Omental fat pad (tissue), 4 donors: Measurements from ENCODE around the gene LIME1. TPM values are rescaled to one million over a fixed set of nuclear protein-coding genes. Genes with fewer than 3 reads are reported as not detected.

Source experiments
- ATAC-seq: fragments of 150-250 bp; one replicate; pipeline ENCODE4 v1.9.1; 2016; ENCODE audit warnings: mild to moderate bottlenecking, moderate library complexity; ENCODE audit not compliant: low FRiP score
- DNase-seq: peaks from one replicate; pipeline ENCODE4 v3.0.0-alpha.2; 2019; ENCODE audit warnings: low spot score
- total RNA-seq, 4 donors: library from RNA; depleted of rRNA; stranded (reverse); fragments of >200 nt; gene quantifications; one replicate each; pipeline ENCODE4 v1.1.0, GENCODE V29; 2016
- TF ChIP-seq, protein P1 (sequence below), 3 donors: fragments of 450-650 bp; IDR thresholded peaks; one replicate each; pipeline ENCODE4 v1.5.1; 2016 to 2017; ENCODE audit warnings: antibody characterized with exemption in 3 of 3, mild to moderate bottlenecking in 3 of 3, moderate library complexity in 2 of 3

The LIME1 gene
- total RNA-seq, 4 donors from 2014 or later: 7.4 to 21.1 (median 14.0) TPM

GRCh38 chr20:63690898-63691710, 45.4 kb upstream of the LIME1 start:
- ATAC-seq: no peak
- DNase-seq: no peak
- TF ChIP-seq, protein P1, sequence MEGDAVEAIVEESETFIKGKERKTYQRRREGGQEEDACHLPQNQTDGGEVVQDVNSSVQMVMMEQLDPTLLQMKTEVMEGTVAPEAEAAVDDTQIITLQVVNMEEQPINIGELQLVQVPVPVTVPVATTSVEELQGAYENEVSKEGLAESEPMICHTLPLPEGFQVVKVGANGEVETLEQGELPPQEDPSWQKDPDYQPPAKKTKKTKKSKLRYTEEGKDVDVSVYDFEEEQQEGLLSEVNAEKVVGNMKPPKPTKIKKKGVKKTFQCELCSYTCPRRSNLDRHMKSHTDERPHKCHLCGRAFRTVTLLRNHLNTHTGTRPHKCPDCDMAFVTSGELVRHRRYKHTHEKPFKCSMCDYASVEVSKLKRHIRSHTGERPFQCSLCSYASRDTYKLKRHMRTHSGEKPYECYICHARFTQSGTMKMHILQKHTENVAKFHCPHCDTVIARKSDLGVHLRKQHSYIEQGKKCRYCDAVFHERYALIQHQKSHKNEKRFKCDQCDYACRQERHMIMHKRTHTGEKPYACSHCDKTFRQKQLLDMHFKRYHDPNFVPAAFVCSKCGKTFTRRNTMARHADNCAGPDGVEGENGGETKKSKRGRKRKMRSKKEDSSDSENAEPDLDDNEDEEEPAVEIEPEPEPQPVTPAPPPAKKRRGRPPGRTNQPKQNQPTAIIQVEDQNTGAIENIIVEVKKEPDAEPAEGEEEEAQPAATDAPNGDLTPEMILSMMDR (IDR thresholded peaks at IDR 0.05): no peak

DNA sequence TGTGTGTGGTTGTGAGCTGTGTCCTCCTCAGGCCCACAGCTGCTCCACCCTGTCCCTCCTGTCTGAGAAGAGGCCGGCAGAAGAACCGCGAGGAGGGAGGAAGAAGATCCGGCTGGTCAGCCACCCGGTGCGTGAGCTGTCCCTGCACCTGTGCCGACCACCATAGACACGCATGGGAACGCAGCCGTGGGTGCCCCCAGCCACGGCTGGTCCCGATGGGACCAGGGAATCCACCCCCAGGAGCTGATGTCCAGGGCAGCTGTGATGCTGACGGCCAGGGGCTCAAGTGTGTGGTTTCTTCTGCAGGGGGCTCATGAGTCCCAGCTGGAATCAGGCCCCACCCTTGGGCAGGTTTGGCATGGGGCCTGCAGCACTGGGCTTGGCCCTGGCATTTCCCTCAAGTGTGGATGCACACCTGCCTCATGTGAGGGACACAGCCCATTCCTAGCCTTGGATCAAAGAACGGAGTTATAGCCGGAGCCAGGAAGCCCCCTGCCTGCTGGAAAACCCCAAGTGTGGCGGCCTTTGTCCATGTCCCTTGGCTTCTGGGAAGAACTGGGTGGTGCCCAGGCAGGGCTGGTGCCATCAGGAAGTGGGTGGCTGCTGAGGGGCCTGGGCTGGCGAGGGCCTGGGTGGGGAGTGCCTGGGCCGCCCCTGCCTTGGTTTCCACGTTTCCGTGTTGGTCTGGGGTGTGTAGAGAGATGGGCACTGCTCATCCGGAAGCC, 44.6 kb upstream of the LIME1 start:
- ATAC-seq (no peak), DNase-seq (no peak)
- TF ChIP-seq, protein P1 (IDR thresholded peaks at IDR 0.05): no peak

DNA sequence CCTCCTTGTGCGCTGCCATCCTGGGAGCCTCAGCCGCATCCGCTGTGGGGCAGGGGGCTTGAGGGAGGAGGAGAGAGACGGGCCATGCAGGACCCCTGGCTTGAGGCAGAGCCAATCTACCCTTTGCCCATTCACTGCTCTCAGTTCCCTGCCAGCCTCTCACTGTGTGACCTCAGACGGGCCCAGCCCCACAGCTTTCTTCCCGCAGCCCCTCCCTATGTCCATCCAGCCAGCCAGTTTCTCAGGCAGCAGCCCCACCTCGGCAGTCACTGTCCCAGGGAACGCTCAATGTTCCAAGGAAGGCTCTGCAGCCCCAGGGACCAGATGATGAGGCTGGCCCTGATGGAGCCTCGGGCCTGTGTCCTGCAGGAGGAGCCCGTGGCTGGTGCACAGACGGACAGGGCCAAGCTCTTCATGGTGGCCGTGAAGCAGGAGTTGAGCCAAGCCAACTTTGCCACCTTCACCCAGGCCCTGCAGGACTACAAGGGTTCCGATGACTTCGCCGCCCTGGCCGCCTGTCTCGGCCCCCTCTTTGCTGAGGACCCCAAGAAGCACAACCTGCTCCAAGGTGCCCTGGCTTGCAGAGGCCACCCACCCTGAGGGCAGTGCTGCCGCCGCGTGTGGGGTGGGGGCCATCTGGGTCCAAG, 43.9 kb upstream of the LIME1 start:
- ATAC-seq: no peak
- TF ChIP-seq, protein P1 (IDR thresholded peaks at IDR 0.05): no peak
- DNase-seq: no peak

DNA sequence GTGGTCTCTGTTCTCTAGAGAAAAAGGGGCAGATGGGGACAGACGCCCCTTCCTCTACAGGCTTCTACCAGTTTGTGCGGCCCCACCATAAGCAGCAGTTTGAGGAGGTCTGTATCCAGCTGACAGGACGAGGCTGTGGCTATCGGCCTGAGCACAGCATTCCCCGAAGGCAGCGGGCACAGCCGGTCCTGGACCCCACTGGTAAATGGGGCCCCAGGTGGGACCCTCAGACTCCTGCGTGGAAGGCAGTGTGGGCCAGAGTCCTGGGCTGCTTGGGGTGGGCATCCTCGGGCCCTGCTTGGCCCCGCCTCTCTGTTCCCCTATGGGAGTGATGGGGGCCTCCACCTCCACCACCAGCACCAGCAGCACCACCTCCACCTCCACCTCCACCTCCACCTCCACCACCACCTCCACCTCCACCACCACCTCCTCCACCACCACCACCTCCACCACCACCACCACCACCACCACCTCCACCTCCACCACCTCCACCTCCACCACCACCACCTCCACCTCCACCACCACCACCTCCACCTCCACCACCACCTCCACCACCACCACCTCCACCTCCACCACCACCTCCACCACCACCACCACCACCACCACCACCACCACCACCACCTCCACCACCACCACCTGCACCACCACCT, 43.3 kb upstream of the LIME1 start:
- TF ChIP-seq, protein P1 (IDR thresholded peaks at IDR 0.05): no peak
- DNase-seq: no peak
- ATAC-seq: no peak

DNA sequence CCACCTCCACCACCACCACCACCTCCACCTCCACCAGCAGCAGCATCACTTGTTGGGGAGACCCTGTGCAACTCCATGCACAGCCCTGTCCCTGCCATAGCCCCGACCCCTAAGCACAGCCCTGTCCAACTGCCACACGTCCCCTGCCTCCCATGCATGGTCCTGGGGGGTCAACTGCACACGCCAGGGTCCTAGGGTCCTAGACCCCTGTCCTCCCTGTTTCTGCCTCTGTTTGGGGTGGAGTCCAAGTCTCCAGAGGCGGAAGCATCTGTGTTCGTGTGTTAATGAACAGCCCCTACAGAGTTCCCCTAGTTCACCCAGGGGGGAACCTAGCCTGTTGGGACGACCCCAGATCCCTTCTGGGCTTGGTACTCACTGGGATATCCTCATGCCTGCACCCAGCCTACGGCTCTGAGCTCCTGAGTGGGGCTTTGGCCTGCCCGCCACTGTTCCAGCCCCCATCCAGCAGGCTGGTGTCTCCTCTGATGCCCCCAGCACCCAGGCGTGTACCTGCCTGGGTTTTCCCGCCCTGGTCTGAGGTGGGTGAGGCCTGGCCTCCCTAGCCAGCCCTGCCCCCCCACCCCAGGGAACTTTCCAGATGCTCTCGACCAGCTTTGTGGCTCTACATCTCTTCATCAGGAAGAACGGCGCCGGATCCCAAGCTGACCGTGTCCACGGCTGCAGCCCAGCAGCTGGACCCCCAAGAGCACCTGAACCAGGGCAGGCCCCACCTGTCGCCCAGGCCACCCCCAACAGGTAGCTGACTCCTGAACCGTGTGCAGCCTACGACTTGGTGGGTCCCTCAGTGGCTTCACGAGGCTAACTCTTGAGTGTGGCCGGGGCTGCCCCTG, 42.5 kb upstream of the LIME1 start:
- DNase-seq (no peak), ATAC-seq (no peak)
- TF ChIP-seq, protein P1 (IDR thresholded peaks at IDR 0.05): no peak
